Mucosa of descending colon (tissue), 3 donors: ENCODE results near the gene CMTM4. TPM values are rescaled to one million over a fixed set of nuclear protein-coding genes. Genes with fewer than 3 reads are reported as not detected.
"Not testable (repeated sequence)": the region's sequence is repeated elsewhere in the genome, so short reads cannot be mapped to it uniquely, and the experiment has no call there.

Experiments
- ATAC-seq: fragments of 200-7000 bp; cut with Tn5 transposase; one replicate; pipeline ENCODE4 v1.9.1; 2020; ENCODE audit warnings: mild to moderate bottlenecking, moderate library complexity
- DNase-seq, 3 donors: peaks; one replicate each; pipeline ENCODE4 v3.0.0-alpha.2; 2020
- H3K36me3 ChIP-seq: fragments of 200-600 bp; one replicate; pipeline ENCODE4 v1.8.0; 2021; ENCODE audit warnings: low read depth, mild to moderate bottlenecking
- H3K4me1 ChIP-seq: fragments of 200-600 bp; one replicate; pipeline ENCODE4 v1.8.0; 2021; ENCODE audit warnings: low read depth, mild to moderate bottlenecking
- H3K4me3 ChIP-seq: fragments of 200-600 bp; one replicate; pipeline ENCODE4 v1.8.0; 2021; ENCODE audit warnings: mild to moderate bottlenecking
- H3K9me3 ChIP-seq: fragments of 200-600 bp; one replicate; pipeline ENCODE4 v1.8.0; 2021; ENCODE audit warnings: mild to moderate bottlenecking
- CTCF ChIP-seq: fragments of 200-600 bp; IDR thresholded peaks from one replicate; pipeline ENCODE4 v1.8.0; 2022; ENCODE audit warnings: antibody characterized with exemption, mild to moderate bottlenecking
- intact Hi-C, 2 donors: fragments of 100-400 bp; cut with DNase I in 1 of 2; cut with micrococcal nuclease in 1 of 2; formaldehyde crosslinking; loops; one replicate each; pipeline versions ENCODE4 v1.11.0 to v1.11.1; 2022; cut with DNase I, micrococcal nuclease
- total RNA-seq, 3 donors: library from RNA; stranded (reverse); fragmentation: NEBNext Ultra II Directional in 2 of 3; extraction: Animal tissue kit (Norgen Biotek cat#: 25700) in 2 of 3; gene quantifications; one replicate each; pipeline versions ENCODE4 v1.2.1 to v1.2.4, GENCODE V29; 2021 to 2023
- donor health status: DM: no; HTN: no; CAD: no; lungs with moderate emphysema.
- donor health status: DM: no; HTN: no; CAD: no.
- donor health status: DM: no; HTN: yes; CAD: no.

Gene CMTM4
- total RNA-seq, 3 donors from 2014 or later = 91.6 to 208 (median 155) TPM

GRCh38 chr16:66690106-66690847, 6.3 kb downstream of the CMTM4 start:
- H3K4me1 ChIP-seq = peaks cover 16% of the 10 kb centered on the region
- H3K9me3 ChIP-seq = no peaks in the 10 kb centered on the region
- ATAC-seq = no peak
- H3K36me3 ChIP-seq = no peaks in the 10 kb centered on the region
- intact Hi-C loops = no loop called here
- DNase-seq = peak in 1 of 3 donors; percentile 0
- no peak for TF ChIP-seq CTCF
- no peak overlapping the region for H3K4me3 ChIP-seq

- ATAC-seq (no peak), DNase-seq (peak in 1 of 3 donors; percentile 4)
- intact Hi-C loops = no loop called here
- Histone ChIP-seq H3K4me3 (no peak overlapping the region), H3K36me3 (no peaks in the 10 kb centered on the region), H3K4me1 (peaks cover 7% of the 10 kb centered on the region), H3K9me3 (no peaks in the 10 kb centered on the region)
- TF ChIP-seq CTCF = no peak
These were observed 7.3 kb downstream of the CMTM4 start for GRCh38 chr16:66689282-66689681.

GRCh38 chr16:66687906-66688625, 8.5 kb downstream of the CMTM4 start:
- no peaks in the 10 kb centered on the region for H3K4me1 ChIP-seq
- no peak for TF ChIP-seq CTCF
- H3K36me3 ChIP-seq = no peaks in the 10 kb centered on the region
- no peaks in the 10 kb centered on the region for H3K9me3 ChIP-seq
- peak; percentile 81 for ATAC-seq
- DNase-seq = peak in 1 of 3 donors; percentile 3
- no peak overlapping the region for H3K4me3 ChIP-seq
- intact Hi-C loops = no loop called here

GRCh38 chr16:66685501-66686115, 10.9 kb downstream of the CMTM4 start:
- H3K4me3 ChIP-seq, H3K4me1 ChIP-seq, H3K9me3 ChIP-seq, ATAC-seq, DNase-seq, intact Hi-C loops, H3K36me3 ChIP-seq: not testable (repeated sequence)

GRCh38 chr16:66682271-66682670, 14.3 kb downstream of the CMTM4 start:
- no peak overlapping the region for H3K4me3 ChIP-seq
- DNase-seq (no peak), ATAC-seq (no peak)
- intact Hi-C loops = no loop called here
- no peak for TF ChIP-seq CTCF
- no peaks in the 10 kb centered on the region for H3K36me3 ChIP-seq
- no peaks in the 10 kb centered on the region for H3K9me3 ChIP-seq
- no peaks in the 10 kb centered on the region for H3K4me1 ChIP-seq

- TF ChIP-seq CTCF = no peak
- Histone ChIP-seq H3K9me3 (no peaks in the 10 kb centered on the region), H3K36me3 (no peaks in the 10 kb centered on the region), H3K4me1 (no peaks in the 10 kb centered on the region), H3K4me3 (no peak overlapping the region)
- ATAC-seq = peak; percentile 81
- intact Hi-C loops = no loop called here
- no peak for DNase-seq
These were observed 14.9 kb downstream of the CMTM4 start for GRCh38 chr16:66681676-66682075.
